NCI-H2081 treated with DMSO at 0.1 percent for 48 hours (cell line): Measurements from ENCODE around the gene IFT25.
A peak's percentile ranks its signal among the peaks of the same experiment; 100 is the strongest.

Experiments used
- DNase-seq: peaks from one replicate; lab custom pipeline; 2025; lab: John Stamatoyannopoulos, UW

The IFT25 gene

DNA sequence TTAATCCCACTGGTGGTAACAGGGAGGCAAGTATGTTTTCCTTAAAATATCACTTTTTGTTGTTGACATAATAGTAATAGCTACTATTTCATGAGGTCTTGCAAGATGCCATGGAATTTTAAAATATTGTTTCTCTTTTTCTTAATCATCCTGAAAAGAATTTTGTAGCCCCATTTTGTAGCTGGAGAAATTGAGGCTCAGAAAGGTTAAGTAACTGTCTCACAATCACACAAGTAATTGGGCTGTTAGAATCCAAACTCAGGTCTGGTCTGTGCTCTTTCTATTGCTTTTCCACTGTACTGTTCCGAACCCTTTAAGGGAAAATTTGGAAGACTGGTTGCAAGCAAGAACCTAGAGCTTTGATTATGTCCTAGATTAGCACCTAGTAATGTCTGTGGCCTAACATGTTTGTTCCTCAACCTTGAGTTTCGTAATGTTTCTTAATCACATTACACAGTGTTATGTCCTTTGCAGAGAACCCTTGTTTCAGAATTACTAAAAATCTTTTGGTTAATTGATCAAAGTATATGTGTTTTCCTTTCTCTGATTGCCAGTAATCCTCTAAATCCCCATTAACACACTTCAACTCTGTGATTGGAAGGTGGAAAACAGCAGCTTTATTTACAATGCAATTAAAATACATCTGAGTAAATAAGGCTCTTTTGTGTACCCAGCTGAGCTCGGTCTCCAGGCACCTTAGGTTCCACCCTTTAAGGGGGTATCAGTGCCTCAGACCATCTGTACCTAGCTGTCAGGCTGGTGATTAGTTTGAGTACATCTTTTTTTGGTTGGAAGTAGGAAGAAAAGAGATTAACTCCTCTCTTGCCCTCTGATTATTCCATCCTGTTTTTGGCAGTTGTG lies 11.0 kb upstream of the IFT25 start:
- DNase-seq: peak; percentile 67

DNA sequence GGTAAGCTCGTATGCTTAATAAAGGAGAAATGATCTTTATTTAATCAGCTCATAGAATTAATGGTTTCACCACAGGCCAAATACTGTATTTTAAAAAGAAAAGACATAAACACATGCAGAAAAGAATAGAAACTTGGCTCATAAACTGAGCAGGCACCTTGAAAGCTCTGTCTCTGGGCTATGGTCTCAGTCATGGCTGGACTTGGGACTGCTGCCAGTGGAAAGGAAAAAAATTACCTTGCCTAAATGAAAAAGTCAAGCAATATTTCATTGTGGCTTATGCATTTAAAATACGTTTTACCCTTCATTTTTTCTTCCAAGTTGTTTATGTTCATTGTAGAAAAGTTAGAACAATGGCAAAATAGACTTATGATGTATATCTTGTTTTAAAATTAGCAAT lies 8.6 kb upstream of the IFT25 start:
- DNase-seq: no peak

DNA sequence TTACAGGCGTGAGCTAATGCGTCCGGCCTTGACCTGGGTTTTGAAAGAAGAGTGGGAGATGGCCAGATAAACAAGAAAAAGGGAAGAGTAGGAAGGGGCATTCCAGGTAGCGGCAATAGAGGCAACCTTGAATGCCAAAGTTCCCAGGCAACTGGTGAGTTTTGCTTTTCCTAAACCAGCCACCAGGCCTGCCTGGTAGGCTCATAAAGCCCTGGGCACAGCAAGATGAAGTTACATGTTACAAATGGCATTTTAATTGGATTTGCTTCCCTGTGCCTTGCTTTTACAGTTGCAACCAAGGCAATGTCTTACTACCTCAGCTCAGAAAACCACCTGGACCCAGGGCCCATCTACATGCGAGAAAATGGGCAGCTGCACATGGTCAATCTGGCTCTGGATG lies 6.2 kb upstream of the IFT25 start:
- DNase-seq: no peak

DNA sequence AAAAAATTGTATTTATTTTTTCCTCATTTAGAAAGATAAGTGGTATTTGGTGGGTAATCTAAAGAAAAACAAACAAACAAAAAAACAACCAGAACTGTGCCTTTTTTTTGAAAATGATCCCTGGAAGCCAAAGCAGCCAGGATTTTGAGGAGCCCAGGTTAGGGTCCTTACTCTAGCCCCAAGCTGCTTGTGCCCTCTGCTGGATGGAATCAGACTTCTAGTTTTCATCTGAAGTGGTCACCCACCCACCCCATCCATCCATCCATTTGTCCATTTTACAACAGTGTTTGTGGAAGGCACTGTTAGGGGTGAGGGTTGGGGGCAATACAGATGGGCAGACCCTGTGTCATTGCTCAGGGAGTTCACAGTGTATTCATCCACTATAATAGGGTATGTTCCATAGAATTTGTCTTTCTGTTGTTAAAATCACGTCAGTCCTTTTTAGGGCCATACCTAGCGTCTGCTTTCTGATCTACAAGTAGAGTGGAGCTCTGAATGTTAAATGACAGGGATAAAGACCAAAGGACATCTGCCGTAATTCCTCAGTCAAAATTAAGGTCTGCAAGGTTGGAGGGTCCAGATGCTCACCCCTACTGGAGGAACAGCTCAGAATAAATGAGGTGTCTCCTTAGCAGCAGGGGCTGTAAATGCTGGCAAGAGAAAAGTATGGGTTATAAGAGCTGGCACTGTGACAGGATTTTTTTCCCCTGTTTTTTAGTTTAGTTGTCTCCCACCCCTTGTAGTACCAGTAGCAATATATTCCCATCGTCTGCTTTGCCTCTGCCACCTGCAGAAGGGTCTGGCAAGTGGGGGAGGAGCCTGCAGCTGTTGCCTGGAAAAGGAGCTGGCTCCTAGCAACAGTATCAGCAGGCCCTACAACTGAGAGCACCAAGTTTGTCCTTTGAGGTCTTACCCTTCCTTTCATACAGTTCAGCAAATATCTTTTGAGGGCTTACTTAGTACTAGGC lies 3.8 kb upstream of the IFT25 start:
- no peak for DNase-seq

DNA sequence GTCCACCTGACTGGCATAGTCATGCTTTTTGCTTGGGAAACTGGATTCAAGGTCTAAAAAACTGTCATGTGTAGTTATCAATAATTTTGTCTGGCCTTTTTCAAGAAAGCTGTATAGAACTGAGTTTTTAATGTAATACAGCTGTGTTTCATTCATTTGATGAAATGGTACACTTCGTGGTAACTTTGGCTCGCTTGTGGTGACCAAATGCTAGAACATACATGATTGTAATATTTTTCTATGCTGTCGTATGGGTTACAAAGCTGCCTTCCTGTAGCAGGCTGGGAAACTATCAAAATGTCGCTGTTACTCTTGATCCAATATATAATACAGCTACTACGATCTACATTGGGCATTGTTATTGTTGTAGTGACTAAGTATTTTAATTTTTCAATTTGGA lies 2.8 kb upstream of the IFT25 start:
- DNase-seq: no peak

DNA sequence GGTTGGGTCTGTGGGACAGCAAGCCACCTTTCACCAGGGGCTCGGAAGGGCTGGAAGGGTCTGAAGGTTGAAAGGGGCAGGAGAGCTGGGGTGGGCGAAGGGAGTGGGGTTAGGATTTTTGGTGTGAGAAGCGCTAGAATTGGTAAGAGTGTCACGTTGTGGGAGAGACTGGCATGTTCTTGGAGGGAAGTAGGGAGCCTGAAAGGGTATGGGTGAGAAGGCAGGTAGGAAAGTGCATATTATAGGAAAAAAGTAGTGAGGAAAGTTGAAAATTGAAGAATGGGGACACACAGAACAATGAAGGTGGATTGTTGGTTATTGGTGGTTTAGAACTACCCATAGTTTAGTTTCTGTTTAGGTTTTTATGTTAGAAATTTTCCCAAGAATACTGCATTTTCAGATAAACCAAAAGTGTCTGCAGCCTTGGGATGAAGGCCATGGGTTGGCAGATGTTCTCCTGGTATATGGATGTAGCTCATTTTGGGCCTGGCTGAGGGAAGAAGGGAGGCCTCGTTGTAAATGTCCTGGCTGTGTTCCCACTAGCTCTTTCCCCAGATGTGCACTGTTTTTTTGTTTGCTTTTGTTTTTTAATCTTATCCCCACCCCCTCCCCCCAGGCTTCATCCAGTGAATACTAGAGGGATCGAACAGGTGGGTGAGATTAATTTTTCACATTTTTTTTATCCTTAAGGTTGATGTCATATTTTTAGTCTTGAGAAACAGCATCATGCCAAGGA lies 1.8 kb upstream of the IFT25 start:
- DNase-seq: no peak

DNA sequence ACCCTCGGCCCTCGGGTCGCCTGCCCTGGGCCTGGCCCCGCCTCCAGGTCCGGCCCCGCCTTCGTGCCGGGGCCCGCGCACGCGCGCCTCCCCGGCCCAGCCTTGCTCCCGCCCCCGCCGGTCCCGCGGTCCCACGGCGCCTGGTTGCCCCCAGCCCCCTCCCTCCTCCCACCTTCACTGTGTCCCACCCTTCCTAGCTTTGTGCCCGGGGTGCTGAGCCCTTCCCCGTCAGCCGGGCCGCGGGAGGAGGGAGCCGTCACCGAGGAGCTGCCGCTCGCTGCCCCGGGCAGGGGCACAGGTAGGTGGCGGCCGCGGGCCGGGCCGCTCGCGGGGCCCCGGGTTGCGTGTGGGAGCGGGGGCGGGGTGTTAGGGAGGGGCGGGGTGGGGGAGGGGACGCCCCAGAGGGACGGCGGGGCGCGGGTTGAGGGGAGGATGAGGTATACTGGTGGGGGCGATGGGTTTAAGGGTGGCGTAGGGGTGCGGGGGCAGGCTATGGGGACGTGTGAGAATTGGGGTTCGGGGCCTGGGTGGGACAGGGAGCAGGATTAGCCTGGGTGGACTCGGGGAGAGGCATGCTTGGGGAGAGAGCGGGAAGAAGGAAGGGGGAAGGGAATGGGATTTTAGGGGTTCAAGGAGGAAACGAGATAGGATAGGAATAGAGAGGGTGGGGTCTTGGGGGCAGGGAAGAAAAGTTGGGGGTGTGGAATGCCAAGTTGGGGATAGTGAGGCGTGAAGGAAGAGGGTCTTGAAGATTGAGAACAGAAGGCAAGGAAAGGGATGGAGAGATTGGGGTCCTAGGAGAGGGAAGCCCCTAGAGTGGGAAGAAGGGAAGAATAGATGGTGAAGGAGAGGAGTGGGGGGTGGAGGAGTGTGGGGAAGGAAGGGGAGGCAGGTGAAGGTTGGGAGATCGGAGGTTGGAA lies 1.0 kb upstream of the IFT25 start, which contains the start of gene LRRC42:
LRRC42 (plus strand) TSS at position 99 of the 920 bp plus-strand sequence. CDS start 5,650 bp downstream, outside the sequence.
- DNase-seq: no peak

DNA sequence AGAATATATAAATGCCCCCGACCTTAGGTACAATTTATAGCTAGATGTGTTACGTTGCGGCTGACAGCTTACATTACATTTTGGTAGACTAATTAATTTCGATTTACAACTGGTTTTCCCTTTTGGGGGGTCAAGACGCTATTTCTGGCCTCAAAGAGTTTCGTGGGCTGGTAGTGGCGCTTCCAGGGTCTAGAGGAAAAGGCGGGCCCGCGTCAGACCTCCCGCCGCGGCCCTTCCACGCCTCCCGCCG lies 391 bp downstream of the IFT25 start:
- no peak for DNase-seq

DNA sequence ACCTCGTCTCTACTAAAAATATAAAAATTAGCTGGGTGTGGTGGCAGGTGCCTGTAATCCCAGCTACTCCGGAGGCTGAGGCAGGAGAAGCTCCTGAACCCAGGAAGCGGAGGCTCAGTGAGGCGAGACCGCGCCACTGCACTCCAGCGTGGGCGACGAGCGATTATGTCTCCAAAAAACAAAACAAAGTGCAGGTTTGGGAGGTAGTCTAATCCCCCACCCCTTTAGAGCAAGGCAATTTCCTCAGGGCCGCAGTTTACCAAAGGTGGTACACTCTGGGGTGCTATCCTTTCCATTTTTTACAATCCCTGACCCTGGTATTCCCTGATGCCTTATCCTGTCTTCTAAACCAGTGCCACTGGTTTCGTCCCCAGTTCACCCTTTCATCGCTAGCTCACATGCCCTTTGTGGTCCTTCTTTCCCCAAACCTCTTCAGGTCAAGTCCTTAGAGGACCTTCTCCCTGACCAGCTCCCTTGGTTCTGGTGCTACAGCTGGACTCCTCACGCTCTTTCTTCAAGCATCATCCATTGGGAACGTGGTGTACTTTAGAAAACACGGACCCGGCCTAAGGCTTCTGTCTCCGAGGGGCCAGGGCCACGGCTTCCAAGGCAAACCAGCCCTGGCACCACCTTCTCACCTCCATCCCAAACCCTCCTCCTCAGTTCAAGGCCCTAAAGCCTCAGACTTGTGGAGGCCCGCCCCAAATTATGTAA lies 873 bp downstream of the IFT25 start:
- no peak for DNase-seq

DNA sequence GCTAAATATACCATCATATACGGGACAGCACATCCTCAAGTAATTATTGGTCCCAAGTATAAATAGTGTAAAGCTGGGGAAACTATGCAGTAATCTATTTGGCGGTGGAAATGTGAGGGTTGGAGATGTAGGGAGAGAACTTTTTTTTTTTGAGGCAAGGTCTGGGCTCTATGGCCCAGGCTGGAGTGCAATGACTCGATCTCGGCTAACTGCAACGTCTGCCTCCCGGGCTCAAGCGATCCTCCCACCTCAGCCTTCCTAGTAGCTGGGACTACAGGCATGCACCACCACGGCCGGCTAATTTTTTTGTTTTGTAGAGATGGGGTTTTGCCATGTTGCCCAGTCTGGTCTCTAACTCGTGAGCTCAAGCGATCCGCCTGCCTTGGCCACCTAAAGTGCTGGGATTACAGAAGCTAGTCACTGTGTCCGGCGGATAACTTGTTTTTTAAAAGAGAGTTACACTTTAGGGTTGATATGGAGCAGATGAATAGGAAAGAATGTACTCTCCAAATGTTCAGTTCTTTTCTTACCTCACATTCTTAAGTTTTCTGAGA lies 1.9 kb downstream of the IFT25 start:
- DNase-seq: no peak

DNA sequence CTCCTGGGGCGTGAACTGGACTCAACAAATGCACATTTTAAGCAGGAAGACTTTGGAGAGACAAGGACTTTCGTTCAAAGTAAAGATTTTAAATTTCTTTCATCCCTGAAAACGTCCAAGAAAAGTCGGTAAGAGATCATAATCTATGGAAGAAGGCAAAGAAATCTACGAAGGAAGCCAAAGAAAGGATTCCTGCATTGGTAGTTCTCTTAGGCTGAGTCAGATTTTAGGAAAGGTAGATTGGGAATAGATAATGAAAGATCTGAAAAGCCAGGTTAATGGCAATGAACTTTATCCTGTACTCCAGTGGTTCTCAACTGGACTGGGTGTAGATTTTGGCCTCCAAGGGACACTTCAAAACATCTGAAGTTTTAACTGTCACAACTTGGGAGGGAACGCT lies 2.4 kb downstream of the IFT25 start:
- DNase-seq: no peak

DNA sequence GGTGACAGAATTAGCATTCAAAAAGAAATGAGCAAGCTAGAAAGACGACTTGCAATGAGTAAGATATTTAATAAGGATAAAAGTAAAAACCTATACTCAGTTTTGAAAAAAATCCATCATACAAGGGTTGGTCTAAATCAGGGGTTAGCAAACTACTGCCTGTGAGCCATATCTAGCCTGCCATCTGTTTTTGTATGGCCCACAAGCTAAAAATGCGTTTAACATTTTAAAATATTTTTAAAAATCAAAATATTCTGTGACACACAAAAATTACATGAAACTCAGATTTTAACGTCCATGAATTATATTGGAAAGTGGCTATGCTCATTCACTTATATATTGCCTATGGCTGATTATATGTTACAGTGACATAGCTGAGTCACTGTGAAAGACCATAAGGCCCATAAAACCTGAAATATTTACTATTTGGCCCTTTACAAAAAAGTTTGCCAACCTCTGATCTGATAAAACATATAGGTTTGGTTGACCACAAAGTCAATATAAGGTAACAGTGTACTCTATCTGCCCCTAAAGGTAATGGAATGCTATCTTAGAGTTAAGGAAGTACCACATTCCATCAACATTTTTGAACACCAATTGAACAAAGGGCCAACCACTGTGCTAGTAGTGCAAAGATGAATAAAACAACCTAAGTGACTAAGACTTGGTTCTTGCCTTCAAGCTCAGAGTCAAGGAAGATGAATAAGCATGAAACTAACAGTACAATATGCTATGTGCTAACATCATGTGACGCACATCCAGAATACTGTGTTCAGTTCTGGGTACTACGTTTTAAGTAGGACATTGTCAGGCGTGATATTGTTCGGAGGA lies 3.2 kb downstream of the IFT25 start:
- no peak for DNase-seq

DNA sequence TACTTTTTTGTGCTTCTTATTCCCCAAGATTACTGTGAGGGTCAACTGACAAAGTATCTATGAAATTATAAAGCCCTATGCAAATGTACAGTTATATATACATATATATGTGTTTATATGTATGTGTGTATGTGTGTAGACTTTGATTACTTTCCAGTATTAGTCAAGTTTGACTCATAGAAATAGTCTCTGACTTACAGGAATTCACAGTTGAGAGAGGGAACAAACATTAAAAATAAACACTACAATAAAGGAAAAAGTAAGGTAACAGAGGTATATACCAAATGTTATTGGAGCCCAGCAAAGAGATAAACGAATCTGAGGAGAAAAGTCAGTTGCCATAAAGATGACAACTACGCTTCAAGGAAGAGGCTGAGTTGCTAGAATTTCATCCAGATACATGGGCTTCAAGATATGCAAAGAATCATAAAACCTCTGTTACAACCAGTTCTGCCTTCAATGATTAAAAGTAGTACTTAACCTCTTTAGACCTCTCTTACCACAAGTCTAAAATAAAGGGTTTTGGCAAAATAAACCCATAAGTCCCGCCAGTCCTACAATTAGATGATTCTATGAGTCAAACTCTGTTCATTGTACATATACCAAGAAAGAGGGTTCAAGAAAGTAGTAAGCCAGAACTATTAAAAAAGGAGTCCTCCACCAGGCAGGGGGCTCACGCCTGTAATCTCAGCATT lies 7.2 kb downstream of the IFT25 start:
- DNase-seq: no peak

DNA sequence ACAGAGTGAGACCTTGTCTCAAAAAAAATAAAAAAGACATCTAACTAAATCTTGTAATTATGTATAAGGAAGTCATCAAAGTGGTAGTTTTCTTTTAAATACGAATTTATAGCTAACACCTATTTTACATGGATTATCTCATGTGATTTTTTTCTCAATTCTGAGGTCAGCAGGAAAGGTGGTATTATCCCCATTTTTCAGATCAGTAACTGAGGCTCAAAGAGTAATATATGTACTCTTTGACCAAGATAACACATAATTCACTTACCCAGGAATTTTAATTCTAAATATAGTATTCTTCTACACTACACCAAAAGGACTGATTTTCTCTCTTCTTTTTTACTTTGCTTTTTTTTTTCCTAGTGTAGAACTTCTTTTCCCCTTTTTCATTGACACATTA lies 9.1 kb downstream of the IFT25 start:
- no peak for DNase-seq

DNA sequence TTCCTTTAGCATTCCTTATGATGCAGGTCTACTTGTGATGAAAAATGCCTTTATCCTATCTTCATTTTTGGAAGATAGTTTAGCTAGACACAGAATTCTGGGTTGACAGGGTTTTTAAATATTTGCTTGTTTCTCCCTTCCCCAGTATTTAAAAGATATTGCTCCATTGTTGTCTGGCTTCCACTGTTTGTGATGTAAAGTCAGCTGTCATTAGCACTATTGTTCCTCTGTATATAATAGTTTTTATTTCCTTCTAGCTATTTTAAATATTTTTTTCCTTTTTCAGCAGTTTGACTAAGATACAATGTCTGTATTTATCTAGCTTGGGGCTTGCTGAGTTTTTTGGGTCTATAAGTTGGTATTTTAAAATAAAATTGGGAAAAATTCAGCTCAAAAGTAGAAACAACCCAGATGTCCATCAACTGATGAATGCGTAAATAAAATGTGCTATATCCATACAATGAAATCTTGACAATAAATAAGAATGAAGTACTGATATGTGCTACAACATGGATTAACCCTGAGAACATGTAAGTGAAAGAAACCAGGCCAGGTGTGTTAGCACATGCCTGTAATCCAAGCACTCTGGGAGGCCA lies 11.2 kb downstream of the IFT25 start:
- DNase-seq: no peak

DNA sequence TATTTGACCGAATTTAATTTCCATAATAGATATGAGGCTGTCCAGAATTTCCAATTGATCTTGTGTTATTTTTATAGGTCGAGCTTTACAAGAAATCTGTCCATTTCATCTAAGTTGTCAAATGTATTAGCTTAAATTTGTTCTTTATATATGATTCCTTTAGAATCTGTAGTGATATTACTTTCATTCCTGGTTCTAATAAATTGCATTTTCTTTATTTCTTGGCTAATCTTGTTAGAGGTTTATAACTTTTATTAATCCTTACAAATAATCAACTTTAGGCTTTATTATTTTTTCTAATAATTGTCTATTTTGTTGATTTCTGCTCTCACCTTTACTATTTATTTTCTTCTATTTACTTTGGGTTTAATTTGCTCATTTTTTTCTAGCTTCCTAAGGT lies 14.0 kb downstream of the IFT25 start:
- DNase-seq: no peak

DNA sequence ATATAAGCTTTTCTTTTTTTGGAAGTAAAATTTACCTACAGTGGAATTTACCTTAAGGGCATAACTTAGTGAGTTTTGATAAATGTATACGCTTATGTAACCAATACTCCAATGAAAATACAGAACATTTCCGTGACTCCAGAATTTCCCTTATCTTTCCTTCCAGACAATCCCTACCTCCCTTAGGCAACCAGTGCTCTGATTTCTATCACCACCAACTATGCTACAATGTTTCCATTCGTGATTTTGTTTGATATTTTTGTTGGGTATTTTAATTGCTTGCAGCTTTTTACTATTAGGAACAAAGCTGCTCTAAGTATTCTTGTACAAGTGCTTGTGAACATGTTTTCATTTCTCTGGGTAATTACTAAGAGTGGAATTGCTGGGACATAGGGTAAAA lies 14.6 kb downstream of the IFT25 start:
- no peak for DNase-seq

DNA sequence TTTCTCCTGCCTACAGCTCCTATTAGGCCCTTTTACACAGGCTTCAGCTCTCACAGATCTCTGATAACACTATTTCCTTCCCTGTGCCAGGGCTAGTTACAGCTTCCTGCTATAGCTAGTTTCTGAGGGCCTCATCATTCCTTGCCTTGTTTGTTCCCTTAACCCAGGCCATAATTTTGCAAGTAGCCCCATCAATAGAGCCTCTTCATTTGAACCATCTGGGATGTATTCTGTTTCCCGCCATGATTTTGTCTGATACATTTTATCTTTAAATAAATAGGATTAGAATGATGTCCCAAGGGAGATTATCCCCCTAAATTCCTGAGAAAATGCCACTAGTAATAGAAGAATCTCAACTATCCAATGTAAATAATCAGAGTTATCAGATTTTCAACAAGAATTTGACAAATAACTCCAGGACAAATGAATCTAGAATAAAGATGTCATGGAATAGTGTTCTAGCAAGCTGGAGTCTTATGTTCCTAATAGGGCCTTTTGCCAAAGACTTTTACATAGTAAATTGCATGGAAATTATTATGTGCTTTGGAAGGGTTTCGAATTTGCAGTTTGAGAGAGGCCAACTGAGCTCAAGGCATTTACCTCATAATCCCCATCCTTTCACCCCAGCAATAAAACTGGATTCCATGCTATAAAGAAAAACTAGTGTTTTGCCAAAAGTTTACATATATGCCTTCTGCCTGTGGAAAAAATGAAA lies 16.1 kb downstream of the IFT25 start:
- DNase-seq: no peak
